NCI-H146 treated with DMSO at 0.1 percent for 48 hours (cell line): ENCODE results near the gene ART5.

Experiments used
- DNase-seq: peaks from one replicate; lab custom pipeline; 2025; ENCODE audit not compliant: unreplicated experiment; lab: John Stamatoyannopoulos, UW

Gene ART5

GRCh38 chr11:3641701-3642070, at the start of gene ART5:
Gene ART5 (minus strand): TSS chr11:3641992. CDS start chr11:3641862, 130 bp downstream.
- no peak for DNase-seq

GRCh38 chr11:3686751-3687150, 45.0 kb upstream of the ART5 start:
- no peak for DNase-seq

- no peak for DNase-seq
These were observed 44.1 kb upstream of the ART5 start for GRCh38 chr11:3685923-3686322.

- DNase-seq = no peak
These were observed 43.0 kb upstream of the ART5 start for GRCh38 chr11:3684819-3685172.

GRCh38 chr11:3684129-3684818, 42.5 kb upstream of the ART5 start:
- DNase-seq = no peak

GRCh38 chr11:3683039-3683438, 41.2 kb upstream of the ART5 start:
- no peak for DNase-seq

- DNase-seq = no peak
These were observed 37.3 kb upstream of the ART5 start for GRCh38 chr11:3679077-3679476.

- no peak for DNase-seq
These were observed 34.2 kb upstream of the ART5 start for GRCh38 chr11:3675971-3676370.

- DNase-seq = no peak
These were observed 32.4 kb upstream of the ART5 start for GRCh38 chr11:3674189-3674588.

- peak; percentile 4 for DNase-seq
These were observed 29.8 kb upstream of the ART5 start, which contains the start of gene CHRNA10 for GRCh38 chr11:3671334-3672254. Gene CHRNA10 (minus strand): TSS chr11:3671384. CDS start chr11:3671312, 72 bp downstream.

GRCh38 chr11:3669742-3670183, 28.0 kb upstream of the ART5 start:
- DNase-seq = no peak

- DNase-seq = no peak
These were observed 27.3 kb upstream of the ART5 start for GRCh38 chr11:3669128-3669527.

- DNase-seq = no peak
These were observed 25.6 kb upstream of the ART5 start for GRCh38 chr11:3667149-3668035.

- DNase-seq = no peak
These were observed 24.3 kb upstream of the ART5 start for GRCh38 chr11:3666023-3666530.

GRCh38 chr11:3665336-3666022, 23.7 kb upstream of the ART5 start:
- no peak for DNase-seq

- no peak for DNase-seq
These were observed 22.3 kb upstream of the ART5 start for GRCh38 chr11:3664032-3664630.

- no peak for DNase-seq
These were observed 21.1 kb upstream of the ART5 start for GRCh38 chr11:3662856-3663255.

- no peak for DNase-seq
These were observed 19.2 kb upstream of the ART5 start for GRCh38 chr11:3660960-3661359.

GRCh38 chr11:3659595-3660515, 18.1 kb upstream of the ART5 start:
- DNase-seq = peak; percentile 28
